HK-2 (cell line): ENCODE measurements around the gene MMP17.

Source experiments
- DNase-seq: peaks from one replicate; pipeline ENCODE4 v3.0.0-alpha.2; 2018; ENCODE audit not compliant: unreplicated experiment

The MMP17 gene

DNA sequence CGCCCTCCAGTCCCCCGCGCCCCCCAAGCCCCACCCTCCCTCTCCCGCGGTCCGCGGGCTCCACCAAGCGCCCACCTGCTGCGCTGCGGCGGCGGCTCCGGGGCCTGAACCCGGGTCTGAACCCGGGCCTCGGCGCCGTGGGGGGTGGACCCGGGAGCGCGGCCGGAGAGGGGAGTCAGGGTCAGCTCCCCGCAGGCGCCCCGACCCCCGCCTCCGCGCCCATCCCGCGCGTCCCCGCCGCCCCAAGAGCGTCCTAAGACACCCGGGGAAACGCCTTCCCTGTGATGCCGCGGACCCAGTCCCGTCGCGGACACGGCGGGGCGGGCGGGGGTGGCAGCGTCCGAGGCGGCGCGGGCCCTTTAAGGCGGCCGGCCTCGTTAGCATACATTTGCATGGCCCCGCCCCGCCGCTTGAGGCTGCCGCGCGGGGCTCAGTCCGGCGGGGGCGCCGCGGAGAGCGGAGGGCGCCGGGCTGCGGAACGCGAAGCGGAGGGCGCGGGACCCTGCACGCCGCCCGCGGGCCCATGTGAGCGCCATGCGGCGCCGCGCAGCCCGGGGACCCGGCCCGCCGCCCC, at the start of gene MMP17:
TSS of gene MMP17 (plus strand) at position 433 of the 574 bp plus-strand sequence. CDS start at position 535, 102 bp downstream.
- DNase-seq = no peak

DNA sequence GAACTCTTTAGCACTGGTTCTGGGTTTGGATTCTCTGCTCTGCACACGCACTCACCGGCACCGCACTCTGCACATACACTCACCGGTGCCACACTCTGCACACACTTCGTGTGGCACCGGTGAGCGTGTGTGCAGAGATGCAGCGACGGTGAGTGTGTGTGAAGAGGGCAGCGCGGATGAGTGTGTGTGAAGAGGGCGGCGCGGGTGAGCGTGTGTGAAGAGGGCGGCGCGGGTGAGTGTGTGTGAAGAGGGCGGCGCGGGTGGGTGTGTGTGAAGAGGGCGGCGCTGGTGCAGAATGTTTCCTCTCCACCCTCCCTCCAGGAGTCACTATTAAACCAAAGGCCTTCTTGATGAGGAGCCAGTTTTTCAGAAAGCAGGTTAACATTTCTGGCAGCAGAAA, 49.2 kb upstream of the MMP17 start:
- DNase-seq = no peak

DNA sequence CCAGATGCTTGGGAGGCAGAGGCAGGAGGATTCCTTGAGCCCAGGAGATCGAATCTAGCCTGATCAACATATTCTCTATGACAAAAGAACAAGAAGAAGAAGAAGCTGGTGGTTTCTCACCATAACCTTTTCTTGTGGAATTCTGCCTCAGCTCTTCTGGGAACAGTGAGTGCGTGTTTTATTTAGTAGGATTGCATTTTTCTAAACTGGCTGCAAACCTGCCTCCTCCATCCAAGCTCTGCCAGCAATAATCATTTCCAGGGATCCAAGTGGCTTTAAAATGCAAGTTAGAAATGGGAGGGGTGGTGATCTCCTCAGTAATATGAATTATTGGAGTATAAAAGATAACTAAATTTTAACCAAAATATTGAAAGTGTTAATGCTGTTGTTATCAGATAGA, 46.1 kb upstream of the MMP17 start:
- DNase-seq = no peak

DNA sequence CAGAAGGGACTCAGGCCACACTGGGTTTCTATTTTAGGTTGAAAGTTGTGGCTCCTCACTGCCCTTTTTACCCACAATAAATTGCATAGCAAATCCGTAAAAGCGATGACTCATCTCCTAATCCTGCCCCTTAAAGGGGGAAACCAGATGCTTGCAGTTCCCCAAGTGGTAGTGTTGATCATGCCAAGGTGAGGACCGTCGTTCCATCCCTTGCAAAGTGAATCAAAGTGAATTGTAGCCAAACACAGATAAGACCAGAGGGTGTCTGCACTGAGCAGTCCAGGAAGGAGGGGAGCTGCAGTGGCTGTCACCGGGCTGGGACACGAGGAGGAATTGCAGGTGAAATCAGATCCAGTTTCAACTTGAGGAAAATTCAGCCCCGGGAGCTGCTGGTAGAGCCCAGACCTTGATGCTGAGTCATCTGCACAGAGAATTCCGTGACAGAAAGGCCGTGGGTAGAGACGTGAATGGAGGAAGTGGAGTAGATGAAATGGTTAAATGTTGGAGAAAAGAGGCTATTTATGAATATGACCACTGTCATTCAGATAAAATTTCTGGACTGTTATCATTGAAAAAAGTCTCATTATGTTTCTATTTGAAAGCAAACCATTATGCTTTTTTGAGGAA, 44.2 kb upstream of the MMP17 start:
- peak; percentile 18 for DNase-seq

DNA sequence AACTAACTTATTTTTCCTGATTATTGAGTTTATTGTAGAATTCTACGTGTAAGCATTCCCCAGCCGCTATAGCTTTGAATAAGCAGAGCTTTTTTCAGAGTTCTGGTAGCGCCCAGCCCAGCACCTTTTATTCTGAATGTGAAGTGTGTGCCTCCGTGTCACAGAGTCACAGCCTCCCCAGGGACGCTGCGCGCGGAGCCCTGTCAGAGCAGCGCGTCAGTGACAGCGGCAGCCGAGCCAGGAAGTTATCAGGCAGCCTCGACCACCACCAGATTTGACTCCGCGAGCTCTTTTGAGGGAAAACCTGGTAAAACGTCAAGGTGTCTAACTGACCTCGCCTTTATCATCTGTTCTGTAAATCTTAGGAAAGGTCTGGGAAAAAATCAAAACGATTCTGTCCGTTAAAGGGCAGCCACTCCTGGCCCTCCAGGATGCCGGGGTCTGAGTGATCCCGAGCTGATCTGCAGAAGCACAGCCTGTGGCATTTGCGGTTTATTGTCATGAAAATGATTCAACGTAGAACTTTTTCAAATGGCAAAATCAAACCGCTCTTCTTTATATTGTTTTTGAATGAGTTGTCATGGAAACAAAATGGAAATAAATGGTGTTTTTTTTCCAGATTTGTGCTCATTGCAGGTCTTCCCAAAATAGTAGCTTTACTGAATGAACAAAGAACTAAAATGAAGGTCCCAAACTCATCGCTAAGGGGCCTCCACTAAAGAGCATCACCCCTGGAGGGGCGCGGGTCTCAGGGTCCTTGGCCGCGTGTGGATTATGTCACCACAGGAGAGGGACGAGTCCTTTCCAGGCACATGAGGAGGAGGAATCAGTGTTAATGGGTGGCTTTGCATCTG, 43.1 kb upstream of the MMP17 start:
- DNase-seq = no peak

DNA sequence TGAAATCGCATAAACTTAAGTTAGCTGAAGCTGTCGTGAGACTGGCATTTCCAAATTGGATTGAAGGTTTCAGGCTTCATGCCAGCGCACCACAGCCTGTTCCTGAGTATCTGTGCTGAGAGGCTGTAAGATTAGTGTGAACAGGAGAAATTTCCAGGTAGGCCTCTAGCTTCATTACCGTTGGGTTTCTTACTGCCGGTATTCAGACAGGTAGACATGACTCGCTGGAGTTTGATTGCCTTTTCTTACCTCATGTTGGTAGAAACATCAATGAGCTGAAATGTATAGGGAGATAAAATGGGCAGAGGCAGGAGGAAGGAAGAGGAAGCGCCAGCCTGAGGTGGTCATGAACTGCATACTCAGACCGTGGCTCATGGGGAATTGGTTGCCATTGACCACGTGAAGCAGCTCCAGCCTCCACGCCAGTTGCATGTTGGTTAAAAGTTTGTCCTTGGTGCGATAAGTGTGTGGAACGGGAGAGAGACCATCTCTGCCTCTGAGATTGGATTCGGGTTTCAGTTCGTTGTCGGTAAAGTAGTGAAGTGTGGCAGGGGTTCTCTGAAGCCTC, 42.3 kb upstream of the MMP17 start:
- DNase-seq = no peak

DNA sequence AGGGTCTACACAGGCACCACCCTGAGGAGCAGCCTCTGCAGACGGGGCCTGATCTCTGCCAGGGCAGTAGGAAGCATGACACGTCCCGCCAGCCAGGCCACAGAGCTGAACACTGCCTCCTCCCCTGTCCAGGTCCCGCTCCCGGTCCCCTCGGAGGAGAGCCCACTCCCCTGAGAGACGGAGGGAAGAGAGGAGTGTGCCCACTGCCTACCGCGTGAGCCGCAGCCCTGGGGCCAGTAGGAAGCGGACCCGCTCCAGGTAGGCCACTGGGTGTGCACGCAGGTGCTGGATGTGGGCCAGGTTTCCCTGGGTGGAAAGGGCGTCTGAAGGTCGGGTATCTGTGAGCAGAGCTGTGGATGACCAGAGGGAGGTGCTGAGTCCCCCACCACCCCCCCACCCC, 41.9 kb upstream of the MMP17 start:
- DNase-seq = no peak

DNA sequence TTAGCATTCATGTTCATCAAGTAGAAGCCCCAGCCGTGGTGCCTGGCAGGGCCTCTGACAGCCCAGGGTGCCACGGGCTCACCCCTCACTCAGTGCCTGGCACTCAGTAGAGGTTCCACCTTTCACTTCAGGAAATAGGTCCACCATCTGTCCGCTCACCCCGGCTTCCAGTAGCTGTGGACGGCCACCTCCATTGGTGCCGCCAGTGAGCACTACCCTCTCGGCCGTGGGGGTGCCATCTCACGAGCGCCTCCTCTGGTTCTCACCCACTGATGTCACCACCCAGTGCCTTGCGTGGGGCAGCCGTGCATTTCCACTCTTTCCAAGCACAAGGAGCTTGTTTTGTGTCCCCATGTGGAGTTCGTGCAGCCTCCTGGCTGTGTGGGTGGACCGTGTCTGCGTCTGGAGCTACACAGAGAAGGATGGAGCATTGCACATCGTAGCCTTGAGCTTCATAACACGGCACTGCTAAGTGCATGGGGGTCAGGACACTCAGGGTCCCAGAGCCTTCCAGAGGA, 41.0 kb upstream of the MMP17 start:
- no peak for DNase-seq

DNA sequence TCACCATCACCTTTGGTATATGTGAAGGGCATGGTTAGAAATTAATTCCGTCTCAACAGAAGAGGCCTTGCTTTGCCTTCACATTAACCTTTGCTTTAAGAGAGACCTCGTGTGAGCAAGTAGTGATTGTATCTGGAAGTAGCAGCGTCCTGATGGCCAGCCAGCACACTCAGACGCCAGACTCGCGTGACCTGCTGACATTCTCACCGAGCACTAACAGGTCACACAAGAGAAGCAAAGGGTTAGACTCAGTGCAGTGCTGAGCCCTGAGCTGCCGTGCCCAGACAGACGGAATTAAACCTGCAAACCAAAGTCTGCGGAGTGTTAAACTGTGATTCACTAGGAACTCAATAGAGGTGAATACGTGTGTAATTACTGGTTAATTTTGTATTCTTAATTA, 40.1 kb upstream of the MMP17 start:
- no peak for DNase-seq

DNA sequence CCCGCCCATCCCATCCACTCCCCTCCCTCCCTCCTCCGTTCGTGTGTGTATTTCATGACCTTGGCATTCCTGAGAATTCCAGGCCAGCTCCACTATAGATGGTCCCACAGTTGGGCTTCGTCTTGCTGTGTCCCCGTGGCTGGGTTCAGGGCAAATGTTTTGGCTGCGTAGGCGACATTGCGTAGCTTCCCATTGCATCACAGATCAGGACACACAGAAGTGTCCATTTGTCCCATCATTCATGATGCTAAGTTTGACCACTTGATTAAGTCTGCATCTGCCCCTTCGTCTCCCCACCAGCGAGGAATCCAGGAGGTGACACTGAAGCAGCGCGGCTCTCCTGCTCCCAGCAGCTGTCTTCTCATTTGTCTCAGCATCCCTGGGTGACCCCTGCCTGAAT, 38.6 kb upstream of the MMP17 start:
- no peak for DNase-seq

DNA sequence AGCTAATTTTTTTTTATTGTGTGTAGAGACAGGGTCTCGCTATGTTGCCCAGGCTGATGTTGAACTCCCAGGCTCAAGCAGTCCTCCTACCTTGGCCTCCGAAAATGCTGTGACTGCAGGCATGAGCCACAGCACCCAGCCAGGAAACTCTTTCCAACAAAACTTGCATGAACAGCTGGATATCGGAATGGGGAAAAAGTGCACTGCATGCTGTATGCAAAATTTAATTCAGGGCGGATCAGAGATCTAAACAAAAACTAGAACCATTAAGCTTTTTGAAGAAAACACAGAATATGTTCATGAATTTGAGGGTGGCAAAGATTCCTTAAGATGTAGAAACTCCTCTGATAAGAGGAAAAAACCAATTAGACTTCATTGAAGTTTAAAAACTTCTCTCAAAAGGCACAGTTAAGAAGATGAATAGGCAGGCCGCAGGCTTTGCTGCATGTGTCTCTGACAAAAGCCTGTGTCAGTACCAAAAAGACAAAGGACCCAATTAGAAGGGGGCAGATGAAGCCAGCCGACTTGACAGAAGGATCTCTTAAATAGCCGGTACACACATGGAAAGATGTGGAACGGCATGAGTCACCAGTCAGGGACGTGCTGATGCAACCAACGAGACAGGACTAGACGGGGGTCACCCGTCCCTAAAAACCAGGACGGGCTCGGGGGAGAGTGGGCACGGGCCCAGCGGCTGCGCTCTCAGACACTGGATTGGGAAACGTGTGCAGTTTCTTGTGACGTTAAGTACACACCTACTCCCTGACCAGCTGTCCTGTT, 34.8 kb upstream of the MMP17 start:
- DNase-seq = no peak

DNA sequence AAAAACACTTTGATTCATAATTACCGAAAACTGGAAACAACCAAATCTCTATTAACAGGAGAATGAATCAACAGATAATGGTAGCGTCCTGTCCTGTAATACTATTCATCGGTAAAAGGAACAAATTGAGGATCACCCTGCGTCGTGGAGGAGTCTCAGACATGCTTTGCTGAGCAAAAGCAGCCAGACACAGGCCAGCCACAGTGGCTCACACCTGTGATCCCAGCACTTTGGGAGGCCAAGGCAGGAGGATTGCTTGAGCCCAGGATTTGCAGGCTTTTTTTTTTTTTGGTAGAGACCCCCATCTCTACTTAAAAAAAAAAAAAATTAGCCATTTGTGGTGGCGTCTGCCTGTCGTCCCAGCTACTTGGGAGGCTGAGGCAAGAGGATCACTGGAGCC, 34.1 kb upstream of the MMP17 start:
- DNase-seq = no peak

DNA sequence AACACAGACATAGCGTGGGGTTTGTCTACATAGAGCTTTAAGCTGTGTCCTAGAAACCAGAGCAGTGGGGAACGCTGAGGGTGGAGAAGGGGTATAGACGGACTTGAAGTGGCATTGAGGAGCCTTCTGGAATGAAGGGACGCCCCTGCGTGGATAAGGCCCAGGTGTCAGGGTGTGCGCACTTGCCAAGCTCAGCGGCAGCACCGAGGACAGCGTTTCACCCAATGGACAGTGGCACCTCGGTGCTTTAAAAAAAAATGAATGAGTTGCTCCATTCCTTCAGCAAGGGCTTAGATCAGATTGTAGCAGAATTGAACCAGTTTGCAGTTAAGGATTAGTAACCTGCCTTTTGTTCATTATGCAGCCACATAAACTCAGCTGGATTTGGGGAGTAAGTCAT, 33.6 kb upstream of the MMP17 start:
- no peak for DNase-seq

DNA sequence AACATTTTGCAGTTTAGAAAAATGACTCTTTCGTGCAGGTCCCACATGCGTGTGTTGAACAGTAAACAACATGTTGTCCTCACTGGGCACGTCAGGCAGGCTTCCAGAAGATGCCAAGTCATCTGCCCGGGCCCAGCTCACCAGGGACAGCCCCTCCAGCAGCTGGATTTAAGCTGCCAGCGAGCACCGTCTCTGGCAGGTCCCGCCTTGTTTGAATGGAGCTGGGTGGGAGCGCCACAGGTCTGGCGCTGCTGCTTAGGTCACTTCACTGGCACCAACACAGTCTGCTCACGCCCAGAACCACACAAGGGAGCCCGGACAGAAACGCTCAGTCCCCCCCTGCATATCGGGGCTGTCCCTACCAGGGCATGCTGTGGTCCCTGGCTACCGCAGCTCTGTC, 33.1 kb upstream of the MMP17 start:
- DNase-seq = no peak

DNA sequence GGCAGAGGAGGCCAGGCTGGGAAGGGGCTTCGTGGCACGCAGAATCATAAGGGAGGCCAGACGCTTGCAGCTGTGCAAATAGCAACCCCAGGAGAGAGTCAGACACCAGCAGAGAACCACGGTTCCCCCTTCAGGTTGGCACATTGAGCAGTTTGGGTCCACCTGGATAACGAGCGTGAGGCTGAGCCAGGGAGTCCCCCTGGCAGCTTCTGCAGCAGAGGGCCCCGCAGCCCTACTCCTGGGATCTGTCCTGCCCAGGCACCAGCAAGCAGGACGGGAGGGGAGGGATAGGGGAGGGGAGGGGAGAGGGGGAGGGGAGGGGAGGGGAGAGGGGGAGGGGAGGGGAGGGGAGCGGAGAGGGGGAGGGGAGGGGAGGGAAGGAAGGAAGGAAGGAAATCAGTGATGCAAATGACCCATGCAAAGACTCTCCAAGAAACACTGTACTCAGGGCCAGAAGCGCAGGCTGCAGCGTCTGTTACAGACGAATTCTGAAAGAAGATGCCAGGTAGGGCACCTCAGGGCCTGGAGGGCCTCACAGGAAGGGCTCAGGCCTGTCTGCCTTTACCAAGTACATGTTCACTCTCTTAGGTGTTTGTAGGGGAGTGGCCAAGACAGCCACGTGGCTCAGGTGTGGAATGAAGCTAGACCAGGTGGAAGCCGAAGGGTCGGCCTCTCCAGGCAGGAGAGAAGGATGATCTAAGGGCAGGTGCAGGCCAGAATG, 32.3 kb upstream of the MMP17 start:
- no peak for DNase-seq

DNA sequence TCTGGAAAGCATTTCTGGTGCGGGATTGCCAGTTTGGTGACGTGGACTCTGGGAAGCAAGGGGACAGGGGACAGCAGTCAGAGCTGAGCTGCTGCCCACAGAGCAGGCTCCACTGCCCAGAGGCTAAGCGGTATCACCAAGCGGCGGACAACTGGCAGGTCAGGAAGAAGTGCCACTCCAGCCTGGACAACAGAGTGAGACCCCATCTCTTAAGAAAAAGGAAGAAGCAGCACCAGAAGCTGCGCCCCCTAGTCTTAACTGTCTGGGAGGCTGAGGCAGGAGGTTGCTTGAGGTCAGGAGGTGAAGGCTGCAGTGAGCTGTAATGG, 31.8 kb upstream of the MMP17 start:
- DNase-seq = no peak

DNA sequence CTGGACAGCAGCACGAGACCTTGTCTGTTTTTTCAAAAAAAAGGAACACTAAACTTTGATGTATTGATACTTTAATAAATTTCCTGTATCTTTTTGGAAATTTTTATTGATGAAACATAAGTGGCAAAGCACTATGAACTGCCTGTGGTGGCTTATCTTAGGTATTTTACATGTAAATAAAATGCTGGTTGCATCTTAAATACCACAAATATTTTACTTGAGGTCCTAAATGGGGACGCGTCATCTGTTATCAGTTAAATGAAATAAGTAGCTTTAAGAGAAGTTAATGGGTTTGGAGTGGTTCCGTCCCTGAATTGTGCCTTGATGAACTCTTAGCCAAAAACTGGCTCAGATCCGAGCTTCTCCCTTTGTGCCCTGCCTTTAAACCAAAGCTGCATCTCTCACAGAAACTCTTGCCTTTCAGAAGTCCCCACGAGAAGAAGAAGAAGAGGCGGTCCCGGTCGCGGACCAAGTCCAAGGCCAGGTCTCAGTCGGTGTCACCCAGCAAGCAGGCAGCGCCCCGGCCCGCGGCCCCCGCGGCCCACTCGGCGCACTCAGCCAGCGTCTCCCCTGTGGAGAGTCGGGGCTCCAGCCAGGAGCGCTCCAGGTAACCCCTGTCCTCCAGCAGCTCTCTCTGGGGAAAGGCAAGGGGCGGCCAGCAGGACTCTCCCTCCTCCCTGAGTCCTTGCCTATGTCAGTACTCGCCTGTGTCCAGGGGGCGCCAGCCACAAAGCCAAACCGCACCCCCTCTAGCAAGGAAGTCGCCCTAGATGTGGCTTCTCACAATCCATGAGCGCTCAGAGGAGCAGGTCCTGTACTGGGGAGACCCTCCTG, 31.2 kb upstream of the MMP17 start:
- no peak for DNase-seq

DNA sequence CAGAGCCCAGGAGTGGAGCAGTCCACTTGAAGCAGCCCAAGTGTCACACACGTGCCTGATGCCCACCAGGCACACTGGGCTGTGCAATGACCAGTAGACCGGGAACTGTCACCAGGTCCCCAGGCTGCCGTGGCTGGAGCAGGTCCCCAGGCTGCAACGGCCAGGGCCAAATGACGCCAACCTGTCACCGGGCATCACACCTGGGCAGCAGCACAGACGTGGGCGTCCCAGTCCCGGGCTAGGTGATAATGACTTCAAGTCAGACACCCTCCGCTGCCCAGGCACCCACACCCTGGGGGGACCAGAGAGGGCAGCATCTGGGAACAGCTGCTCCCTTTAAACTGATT, 30.6 kb upstream of the MMP17 start:
- no peak for DNase-seq

DNA sequence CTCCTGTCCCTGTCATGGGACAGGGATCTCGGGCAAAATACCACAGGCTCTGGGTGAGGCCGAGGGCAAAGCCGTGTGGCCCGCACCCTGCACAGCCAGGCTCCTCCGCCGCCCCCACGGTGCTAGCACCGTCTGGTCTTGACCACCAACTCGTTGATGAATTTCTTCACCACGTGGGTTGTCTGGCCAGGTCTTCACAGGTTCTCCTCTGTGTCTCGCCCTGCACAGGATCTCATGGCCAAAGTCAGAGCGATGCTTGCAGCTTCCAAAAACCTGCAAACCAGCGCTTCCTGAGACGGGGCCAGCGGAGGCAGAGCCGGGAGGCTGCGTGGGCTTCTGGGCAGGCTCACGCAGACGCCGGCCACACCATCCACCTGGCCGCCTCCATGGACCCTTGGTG, 29.0 kb upstream of the MMP17 start:
- DNase-seq = no peak

DNA sequence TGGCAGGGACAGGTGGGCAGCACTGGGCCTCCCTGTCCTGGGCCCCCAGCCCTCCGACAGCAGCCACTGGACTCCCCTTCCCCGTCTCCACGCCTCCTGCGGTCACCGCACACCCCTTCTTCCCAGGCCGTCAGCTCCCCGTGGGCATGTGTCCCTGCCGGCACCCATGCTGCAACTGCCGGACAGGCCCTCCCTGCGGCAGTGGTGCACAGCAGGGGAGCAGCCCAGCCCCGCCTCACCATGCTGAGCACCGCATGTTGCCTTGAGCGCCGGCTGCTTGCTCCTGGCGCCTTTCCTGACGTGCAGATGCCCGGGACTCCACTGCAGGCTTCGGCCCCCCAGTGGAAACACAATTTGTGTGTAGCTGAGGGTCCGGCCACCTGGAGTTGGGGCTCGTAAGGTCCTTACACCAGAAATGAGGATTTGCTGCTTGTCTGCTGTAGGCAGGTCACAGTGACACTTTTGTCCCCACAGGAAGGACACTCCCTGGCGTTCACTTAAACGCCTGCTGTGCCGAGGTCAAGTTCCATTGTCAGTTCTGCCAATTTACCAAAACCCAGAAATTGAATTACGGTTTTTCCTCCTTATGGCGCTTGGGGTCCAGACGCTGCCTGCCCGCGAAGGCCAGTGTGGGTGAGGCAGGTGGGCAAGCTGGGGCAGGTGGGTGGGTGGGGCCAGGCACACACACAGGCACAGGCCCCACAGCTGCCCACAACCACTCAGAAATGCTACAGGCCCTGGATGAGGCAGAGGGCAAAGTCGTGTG, 28.2 kb upstream of the MMP17 start:
- no peak for DNase-seq
